Stimulated activated CD8-positive, alpha-beta memory T cell treated with anti-CD3 and anti-CD28 coated beads, Interleukin-4, amount 100 ng/mL, for 4 hours (primary cell): ENCODE results near the gene SH3BP2.
A peak's percentile ranks its signal among the peaks of the same experiment; 100 is the strongest.

ENCODE experiments used
- DNase-seq, 2 donors: peaks; one replicate each; pipeline ENCODE4 v3.0.0-alpha.2; 2020; ENCODE audit warnings: low read depth in 2 of 2, low spot score in 1 of 2

Gene SH3BP2

DNA sequence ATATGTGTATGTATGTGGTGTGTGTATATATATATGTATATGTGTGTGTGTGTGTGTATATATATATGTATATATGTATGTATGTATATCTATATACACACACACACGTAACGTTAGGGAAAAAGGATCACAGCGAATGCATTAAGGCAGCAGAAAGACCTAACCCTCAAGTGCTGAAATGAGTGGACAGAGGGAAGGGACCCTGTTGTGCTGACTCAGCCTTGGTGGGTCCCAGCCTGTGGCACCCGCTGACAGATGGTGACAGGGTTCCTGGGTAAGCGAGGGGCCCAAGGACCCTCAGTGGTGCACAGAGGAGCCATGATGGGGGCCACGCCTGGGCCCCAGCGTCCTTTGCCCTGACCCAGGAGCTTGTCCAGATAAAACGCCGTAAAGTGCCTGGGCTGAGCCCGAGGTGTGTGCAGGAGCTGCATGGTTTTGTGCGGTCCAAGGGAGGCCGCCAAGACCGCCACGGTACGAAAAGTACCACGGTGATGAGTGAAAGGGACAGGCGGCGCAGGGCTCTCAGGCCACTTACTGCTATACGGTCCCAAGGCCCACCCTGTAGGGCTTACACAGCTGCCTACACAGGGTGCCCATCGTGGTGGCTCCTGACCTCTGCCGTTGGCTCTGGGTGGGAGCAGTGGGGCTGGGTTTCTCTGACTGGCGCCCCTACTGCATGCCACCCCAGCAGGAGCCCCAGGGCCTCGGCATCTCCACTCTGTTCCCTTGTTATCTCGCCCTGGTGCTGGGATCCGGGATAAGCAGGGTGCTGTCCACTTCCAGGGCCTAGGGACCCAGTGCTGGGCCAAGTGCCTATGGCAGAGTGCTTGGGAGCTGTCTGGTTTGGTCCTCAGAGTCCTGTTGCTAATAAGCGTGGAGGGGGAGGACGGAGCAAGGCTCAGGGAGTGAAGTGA lies 10.0 kb downstream of the SH3BP2 start:
- no peak for DNase-seq

DNA sequence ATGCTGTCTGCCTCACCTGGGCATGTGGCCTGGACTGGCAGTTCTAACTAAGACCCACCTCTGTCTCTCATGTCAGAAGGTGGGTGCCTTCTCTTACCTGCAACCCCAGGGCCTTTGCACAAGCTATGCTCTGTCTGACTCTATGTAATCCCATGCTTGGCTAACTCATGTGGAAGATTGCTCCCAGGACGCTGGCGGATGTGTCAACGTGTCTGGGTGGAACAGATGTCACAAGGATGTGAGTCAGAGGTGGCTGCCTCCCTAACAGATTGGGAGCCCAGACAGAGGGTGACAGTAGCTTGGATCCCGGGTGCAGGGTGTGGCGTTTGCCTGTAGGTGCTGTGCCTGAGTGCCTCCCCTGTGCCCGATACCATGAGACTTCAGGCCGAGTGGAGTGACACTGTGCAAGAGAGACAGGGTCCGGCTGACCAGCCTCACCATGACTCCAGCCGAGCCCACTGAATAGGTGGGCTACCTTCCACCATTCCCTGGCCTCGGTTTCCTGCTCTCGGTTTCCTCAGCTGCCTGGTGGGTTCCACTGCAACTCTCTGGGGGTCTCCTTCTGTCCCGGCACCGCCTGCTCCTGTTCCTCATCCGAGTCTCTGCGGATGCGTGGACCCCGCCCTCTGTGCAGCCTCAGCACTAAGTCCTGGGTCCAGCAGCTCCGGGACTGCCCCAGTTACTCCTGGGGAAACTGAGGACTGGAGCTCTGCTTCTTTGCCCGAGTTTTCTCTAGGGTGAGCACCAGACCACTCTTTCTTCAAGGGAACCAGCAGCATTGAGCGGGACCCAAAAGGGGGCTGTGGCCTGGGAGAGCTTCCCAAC lies 11.0 kb downstream of the SH3BP2 start:
- DNase-seq: no peak

DNA sequence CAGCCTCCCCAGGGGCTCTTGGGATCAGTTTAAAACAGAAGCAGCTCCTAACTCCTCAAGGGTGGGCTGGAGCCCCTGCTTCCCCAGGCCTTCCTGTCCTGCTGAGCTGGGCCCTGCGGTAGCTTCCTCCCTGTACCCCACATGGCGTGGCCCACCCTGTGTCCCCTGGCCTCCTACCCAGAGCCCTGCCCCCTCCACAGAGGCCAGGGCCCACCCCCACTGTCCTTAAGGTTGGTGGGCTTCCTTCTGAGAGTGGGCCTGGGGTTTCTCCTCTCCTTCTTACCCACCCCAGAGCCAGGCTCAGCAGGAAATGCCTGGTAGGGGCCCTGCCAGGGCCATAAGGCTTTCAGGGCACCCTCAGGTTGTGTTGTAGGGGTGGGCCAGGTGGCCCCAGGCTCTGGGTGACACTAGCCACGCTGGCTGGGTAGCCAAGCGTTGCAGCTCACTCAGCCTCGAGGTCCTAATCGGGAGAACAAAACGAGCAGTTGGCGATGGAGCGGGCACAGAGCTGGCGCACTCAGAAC lies 11.6 kb downstream of the SH3BP2 start:
- no peak for DNase-seq

DNA sequence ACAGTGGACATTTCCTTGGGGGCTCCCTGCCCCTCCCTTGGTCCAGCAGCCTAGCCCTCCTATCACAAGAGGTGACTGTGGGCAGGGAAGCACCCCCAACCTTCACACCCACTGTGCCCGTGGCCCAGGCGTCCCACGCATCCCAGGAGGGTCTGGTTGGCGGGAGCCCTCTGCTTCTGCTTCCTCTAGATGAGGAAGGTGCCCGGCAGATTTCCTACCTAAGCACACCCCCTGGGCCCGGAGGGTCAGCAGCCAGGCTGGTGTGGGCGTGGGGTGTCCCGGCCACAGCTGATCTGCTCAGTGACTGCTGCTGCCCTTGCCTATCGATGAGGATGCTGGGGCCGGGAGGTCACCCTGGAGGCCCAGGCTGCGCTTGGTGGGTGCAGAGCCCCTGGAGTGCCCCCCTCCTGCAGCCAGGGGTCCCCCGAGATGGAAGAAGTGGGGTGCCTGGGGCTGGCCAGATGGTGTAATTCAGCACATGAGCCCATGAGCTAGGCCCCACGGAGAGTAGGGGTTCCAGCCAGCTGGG lies 12.2 kb downstream of the SH3BP2 start:
- no peak for DNase-seq

DNA sequence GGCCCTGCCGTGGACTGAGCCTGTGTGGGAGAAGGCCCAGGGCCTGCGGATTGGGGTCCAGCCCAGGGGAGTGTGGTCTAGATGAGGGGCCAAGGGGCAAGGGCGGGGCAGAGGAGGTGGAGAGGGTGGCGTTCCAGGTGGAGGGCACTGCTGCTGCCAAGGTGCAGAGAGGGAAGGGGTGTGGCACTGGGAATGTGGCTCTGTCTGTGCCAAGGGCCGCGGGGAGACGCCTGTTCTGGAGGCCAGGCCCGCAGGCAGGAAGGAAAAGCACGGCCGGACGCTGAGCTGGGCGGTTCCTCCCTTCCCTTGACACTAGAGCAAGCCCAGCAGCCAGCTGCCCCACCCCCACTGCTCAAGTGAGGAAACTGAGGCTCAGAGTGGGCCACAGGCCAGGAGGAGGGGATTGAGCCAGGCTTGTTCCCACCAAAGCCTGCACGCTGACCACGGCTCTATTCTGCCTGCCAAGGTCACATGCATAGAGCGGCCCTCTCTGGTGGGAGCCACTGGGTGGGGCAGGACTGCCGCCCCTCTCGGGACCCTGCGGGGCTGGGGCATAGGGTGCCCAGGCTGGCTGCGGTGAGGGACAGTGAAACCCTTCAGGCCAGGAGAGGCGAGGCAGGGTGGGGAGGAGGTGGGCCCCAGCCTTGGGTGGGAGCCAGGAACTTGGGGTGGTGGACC lies 13.0 kb downstream of the SH3BP2 start:
- DNase-seq: no peak

DNA sequence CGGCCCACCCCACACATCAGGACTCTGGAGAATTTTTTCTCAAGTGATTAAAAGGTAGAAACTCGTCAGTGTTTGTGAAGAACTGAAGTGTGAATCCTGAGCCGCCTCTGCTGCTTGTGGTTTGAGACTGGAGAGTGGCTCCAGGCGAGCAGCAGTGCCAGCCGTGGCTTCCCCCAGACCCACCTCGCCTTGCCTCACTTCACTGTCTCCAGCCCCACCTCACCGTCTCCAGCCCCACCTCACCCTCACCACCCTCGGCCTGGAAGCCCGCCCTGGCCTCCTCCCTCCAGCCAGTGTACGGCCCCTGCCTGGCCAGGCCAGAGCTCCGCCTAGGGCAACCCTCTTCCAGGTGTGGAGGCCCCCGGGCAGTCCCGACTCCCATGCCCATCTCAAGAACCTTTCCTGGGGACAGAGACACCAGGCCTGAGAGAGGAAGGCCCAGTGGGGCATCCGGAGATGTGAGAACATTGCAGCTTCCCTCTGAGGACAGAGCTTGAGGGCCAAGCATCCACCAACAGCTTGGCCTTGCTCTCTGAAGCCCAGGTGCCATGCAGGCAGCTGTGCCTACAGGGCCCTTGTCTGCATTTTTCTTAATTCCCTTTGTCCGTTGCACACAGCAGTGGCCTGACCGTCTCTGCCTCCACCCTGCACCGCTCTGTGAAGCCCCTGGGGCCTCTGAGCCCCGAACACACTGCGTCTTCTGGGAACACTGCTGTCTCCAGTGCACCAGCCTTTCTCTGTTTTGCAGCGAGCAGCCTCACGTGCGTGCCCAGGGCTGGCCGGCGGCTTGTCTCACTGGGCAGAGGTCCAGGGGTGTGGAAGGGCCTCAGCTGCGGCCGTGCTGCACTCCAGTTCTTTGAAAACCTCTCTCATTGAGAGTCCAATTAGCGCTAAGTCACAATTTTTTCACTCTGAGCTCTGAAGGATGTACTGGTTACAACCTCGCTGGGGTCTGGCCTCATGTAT lies 13.8 kb downstream of the SH3BP2 start:
- no peak for DNase-seq

DNA sequence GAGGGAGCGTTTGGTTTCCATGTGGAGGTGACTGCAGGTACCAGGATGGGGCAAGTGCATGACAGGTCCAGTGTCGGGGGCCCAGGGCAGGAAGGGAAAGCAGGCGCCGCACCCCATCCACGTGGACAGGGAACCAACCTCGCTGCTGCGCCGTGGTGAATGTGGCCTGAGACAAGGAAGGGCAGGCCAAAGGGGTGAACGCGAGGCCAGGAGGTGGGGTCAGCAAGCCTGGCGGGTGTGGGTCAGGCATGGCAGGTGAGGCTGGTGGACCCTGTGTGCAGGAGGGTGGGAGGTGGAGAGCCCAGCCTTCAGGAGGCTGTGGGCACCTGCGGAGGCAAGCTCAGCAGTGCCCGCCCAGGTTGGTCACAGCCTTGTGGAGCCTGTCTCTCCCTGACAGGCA lies 14.7 kb downstream of the SH3BP2 start:
- DNase-seq: no peak

DNA sequence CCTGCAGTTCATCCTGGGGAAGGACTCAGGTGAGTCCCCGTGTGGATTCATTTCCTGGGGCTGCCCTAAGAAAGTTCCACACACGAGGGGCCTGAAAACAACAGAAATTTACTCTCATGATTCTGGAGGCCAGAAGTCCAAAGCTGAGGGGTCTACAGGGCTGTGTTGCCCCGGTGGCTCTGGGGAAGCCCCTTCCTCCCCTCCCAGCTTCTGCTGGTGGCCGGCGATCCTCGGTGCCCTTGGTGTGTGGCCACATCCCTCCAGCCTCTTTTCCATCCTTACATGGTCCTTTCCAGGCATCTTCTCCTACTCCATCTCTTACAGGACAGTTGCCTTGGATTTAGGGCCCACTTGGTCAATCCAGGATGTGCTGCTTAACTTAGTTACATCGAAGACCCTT lies 15.1 kb downstream of the SH3BP2 start:
- DNase-seq: no peak

DNA sequence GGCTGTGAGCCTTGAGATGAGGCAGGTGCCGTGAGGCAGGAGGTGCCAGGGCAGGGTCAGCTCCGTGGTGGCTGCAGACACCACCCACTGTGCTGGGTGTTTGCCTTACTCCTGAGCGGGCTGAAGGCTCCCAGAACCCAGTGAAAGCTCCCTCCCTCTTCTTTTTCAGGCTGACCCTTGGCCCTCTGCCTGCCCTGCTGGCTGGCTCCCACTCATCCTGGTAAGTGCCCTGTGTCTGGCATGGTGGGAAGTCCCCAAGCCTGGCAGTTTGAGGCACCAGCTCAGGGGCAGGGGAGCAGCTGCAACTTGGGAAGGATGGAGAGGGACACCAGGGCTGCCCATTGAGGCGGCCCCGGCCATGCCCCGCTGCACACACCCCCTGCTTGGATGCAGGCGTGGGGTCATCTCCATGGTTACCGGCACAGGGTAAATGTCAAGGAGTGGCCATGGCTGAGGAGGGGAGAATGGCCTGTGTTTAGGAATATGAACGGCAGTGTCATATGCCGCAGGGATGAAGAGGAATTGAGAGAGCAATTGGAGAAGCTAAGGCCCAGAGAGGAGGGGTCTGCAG lies 16.8 kb downstream of the SH3BP2 start:
- DNase-seq: no peak

DNA sequence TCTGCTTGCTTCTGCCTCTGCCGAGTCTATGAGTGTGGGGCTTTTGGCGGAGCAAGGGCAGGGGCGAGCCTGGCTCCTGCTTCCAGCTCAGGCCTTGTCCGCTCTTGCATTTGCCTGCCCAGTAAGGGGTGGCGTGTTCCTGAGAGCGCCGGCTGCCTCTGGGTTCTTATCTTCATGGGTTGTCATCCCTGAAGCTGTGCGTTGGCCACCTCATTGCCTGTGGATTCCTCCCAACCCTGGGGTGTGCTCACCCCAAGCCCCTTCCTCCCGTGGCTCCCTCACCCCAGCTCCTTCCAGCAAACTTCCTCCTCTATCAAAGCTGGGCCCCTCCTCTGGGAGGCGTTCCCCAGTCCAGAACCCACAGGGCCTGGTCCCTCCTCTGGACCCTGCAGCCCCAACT lies 17.5 kb downstream of the SH3BP2 start:
- no peak for DNase-seq

DNA sequence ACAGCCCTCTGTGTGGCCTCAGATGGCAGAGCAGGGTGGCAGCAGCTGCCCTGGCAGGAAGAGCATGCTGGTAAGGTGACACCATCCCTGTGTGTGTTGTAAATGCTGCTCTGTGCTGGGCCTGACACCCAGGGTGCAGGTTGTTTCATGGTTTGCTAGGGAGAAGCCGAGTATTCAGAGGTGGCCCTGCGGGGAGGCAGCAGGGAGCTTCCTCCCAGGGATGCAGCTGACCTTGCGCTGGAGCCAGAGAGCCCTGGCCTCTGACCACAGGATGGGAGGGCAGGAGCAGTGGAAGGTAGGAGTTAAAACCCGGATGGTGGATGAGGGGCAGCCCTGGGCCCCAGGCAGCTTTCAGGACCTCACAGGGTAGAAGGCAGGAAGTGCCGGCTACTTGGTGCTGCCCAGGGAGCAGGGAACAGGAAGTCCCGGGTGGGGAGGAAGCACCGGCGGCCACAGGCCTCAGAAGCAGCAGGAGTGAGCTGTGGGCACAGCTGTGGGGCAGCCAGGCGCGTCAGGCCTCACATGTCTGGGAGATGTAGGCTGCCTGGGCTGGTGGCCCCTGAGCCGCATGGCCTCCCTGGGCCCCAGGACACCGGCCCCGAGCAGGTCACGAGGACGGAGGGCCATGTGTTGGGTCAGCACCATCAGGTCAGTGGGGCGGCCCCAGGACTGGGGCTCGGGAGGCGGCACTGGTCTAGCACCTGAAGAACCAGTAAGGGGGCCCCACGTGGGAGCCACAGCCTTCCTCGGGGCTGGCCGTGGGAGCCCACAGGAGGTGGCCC lies 19.1 kb downstream of the SH3BP2 start:
- peak in 1 of 2 donors; percentile 40 for DNase-seq

DNA sequence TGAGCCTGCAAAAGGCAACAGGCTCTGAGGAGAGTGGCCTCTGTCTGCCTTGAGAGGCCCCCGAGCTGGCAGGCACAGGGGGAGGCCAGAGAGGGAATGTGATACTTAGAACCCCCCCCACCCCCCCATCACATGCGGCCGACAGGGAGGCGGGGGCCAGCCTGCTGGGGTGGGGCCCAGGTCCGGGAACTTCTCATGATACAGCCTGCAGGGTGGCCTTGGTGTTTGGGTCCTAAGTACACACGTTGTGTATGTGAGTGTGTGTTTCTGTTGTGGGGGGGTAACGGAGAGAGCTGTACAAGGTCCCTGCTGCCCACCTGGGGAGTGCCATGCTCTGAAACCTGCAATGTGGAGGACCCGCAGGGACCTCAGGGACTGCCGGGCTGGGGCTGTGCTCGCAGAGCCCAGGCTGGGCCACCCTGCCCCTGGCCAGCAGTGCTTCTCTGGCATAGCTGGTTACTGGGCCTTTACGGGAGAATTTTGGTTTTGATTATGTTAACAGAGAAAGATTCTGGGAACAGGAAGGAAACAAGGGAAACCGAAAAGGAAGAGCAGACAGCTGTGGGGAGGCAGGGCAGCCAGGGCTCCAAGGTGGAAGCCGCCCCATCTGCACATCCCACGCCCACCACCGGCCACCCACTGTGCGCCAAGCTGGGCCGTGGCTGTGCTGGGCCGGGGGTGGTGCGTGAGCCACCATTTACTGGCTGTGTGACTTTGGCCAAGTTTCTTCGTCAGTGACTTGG lies 19.9 kb downstream of the SH3BP2 start:
- no peak for DNase-seq

DNA sequence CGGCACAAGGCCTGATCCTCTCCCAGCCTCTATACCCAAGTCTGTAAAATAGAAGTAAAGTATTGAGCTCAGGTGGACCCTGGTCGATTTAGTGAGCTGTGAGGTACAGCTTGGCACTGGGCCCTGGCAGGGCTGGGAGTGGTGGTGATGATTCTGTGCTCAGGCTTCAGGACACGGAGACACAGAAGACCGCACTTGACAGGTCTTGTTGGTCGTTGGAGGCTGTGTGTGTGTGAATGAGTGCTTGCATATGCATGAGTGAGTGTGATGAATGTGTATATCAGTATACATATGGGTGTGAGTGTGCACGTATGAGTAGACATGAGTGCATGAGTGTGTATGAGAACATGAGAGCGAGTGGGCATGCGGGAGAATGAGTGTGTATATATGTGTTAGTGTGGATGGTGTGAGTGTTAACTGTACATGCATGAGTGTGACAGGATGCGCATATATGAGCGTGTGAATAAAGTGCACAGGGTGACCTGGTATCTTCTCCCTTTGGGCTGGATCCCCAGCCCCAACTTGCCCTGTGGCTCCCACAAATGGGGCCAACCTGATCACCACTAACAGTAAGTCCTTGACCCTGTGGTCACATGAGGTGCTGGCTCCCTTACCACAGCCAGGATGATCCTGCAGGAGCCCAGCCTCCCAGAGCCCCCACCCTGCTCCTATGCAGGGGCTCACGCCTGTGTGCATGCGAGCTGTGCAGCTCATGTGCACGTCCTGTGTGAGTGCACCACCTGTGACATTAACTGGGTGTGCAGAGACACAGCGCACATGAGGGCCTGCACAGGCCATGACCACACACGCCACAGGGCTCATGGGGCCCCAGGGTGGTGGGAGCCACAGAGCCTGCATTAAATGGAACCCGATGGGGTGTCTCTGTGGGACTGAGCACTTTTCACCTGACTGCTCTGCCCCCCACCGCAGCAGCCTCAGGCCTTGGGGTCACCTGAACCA lies 20.8 kb downstream of the SH3BP2 start:
- DNase-seq: no peak

DNA sequence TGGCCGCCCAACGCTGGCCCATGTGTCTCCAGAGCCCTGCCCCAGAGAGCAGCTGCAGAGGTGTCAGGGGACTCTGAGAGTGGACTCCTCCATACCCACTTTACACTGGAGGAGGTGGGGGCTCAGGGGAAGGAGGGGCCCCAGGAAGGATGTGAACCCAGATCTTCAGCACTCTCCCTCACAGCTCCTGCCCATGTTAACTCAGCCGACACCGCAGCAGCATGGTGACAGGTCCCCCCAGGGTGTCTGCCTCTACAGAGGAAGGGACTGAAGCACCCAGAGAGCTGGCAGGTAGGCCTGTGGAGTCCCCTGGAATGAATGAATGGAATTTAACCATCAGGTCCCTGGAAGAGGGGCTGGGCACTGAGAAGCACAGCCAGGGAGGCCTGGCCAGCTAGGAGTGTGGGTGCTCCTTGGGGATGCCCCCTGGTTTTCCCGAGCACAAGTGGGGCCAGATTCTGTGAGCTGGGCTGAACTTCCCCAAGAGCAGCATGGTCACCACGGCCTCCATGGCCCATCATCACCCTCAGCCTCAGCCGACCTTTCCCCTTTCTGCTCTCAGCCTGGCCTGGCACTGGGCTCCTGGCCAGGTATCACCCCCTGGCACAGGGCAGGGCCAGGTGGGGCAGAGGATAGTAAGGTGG lies 21.9 kb downstream of the SH3BP2 start:
- no peak for DNase-seq

DNA sequence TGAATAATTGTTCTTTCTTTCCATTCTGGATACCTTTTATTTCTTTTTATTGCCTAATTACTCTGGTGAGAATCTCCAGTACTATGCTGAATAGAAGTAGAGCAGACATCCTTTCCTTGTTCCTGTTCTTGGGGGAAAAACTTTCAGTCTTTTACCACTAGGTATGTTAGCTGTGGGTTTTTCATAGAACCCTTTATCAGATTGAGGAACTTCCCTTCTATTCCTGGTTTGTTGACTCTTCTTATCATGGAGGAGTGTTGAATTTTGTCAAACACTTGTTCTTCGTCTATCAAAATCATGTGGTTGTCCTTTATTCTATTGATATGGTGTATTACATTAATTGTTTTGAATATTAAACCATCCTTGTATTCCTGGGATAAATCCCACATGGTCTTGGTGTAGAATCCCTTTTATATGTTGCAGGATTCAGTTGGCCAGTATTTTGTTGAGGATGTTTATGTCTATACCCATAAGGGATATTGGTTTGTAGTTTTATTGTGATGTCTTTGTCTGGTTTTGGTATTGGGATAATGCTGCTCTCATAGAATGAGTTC lies 23.6 kb downstream of the SH3BP2 start:
- DNase-seq: no peak

DNA sequence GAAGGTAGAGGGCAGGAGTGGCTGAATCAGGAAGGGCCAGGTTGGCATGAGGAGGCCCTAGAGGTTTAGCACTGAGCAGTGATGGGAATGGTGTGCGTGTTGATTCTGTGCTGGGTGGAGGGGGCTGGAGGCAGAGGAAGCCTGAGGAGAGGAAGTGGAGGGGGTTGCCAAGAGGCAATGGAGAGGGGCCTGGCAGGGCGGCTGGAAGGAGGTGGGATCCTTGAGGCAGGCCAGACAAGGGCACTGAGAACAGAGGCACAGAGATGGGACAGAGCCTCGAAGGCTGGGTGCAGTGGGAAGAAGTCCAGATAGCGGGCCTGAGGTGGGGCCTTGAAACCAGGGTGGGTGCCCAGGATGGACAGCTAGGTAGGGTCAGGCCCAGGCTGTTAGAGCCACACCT lies 24.3 kb downstream of the SH3BP2 start:
- no peak for DNase-seq
